HG03175 (cell line): ENCODE results near the gene PAQR7.

ENCODE experiments used
- ATAC-seq: cut with Tn5 transposase; IDR thresholded peaks from one replicate; pipeline ENCODE4 v1.9.1; 2021; ENCODE audit warnings: mild to moderate bottlenecking, moderate library complexity; ENCODE audit not compliant: unreplicated experiment

The PAQR7 gene

GRCh38 chr1:25819491-25820246 lies 55.8 kb downstream of the PAQR7 start, which contains the start of gene MTFR1L:
Gene MTFR1L (plus strand): TSS chr1:25819954. CDS start chr1:25823105, 3,151 bp downstream.
- peak; percentile 87 for ATAC-seq

- ATAC-seq = no peak
Observed at GRCh38 chr1:25818569-25818968, 56.9 kb downstream of the PAQR7 start.

- no peak for ATAC-seq
Observed at GRCh38 chr1:25817840-25818501, 57.5 kb downstream of the PAQR7 start.

GRCh38 chr1:25816112-25816718 lies 59.3 kb downstream of the PAQR7 start:
- no peak for ATAC-seq

DNA sequence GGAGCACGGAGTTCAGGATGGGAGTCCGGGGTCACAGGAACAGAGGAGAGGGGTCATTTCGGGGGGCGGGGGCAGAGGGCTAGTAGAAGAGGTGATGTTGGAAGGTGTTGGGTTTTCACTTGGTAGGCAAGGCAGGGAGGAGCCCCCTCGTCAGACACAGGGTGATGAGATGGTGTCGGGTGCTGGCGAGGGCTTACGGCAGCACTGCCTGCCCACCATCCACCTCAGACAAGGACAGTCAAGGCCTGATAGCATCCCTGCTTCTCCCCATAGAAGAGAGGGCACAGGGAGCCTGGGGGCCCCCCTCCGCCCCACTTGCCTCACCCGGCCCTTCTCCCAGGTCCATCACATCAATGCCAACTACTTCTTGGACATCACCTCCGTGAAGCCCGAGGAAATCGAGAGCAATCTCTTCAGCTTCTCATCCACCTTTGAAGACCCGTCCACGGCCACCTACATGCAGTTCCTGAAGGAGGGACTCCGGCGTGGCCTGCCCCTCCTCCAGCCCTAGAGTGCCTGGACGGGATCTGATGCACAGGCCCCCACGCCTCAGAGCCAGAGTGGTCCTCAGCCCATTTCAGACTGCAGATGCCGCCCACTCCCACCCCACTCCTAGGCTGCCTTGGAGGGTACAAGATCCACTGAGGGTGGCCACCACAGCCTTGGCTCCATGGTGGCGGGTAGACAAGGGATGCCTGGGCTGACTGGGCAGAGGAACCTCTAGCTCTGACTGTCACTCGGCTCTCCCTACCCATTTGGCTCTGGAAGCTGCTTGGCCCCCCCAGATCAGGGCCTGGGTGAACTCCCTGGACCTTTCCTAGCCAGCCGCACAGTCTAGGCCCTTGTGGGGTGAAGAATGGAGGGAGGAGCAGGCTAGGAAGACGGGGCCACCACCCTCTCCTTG lies 60.0 kb downstream of the PAQR7 start:
- ATAC-seq = no peak

DNA sequence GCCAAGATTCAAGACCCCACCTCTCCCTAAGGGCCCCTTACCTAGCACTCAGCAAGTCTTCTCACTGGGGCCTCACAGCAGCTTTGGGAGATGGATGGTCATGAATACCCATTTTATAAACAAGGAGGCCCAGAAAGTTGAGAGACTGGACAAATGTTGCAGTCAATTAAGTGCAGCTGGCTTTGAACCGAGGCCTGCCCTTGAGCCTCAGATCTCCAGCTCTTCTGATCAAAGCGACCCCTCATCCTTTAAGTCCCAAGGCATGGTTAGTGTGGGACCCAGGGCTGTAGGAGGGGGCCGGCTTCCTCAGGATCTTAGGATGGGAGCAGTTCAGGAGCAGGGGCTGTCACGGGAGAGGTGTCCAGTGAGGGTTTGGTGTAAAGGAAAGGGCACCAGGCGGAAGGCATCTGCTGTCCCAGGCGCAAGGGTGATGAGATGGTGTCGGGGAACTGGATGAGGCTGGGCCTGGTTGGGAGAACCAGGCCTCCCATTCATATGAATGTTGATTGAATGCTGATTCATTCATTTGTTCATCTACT lies 60.9 kb downstream of the PAQR7 start:
- no peak for ATAC-seq

DNA sequence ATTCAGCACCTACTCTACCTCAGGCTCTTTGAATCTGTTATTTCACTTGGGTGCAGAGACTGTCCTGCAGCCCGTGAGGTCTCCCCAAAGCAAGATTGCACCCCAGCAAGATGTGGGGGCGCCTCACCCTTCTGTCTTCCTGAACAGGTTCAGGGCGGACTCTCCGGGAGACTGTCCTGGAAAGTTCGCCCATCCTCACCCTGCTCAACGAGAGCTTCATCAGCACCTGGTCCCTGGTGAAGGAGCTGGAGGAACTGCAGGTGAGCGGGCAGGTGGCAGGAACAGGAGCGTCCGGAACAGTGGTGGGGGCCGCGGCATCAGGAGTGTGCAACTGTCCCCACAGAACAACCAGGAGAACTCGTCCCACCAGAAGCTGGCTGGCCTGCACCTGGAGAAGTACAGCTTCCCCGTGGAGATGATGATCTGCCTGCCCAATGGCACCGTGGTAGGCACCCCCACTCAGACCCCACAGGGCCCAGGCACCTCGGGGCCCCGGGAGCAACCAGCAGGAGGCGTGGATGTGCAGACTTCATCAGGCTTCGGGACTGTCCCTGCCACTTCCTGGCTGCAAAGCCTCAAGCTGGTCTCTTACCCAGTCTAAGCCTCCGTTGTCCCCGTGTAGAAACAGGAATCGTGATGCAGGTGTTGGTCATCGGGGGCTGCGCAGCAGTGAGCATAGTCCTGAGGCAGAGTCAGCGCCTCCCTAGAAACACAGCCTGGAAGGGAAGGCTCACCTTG lies 61.6 kb downstream of the PAQR7 start:
- no peak for ATAC-seq

GRCh38 chr1:25813071-25813733 lies 62.3 kb downstream of the PAQR7 start:
- no peak for ATAC-seq
